Liver (tissue), 9 donors: ENCODE measurements around the gene SLC1A3. TPM values are rescaled to one million over a fixed set of nuclear protein-coding genes. Genes with fewer than 3 reads are reported as not detected.

Experiments used
- DNase-seq: peaks from one replicate; pipeline ENCODE4 v3.0.0-alpha.2; 2017; ENCODE audit warnings: low spot score
- H3K27ac ChIP-seq, 2 donors: one replicate each; pipeline ENCODE4 v1.7.0; 2013; ENCODE audit warnings: inconsistent platforms in 2 of 2, low read length in 2 of 2, control low read depth in 1 of 2, low read depth in 1 of 2, mild to moderate bottlenecking in 1 of 2
- H3K27me3 ChIP-seq, 4 donors: one replicate each; pipeline versions ENCODE4 v1.6.1 to v1.7.0; 2013; ENCODE audit warnings: low read length in 3 of 4, inconsistent platforms in 1 of 4, mild to moderate bottlenecking in 1 of 4, moderate library complexity in 1 of 4; ENCODE audit not compliant: control insufficient read depth in 4 of 4, insufficient read depth in 4 of 4
- H3K36me3 ChIP-seq, 4 donors: one replicate each; pipeline versions ENCODE4 v1.6.1 to v1.7.0; 2013; ENCODE audit warnings: low read length in 3 of 4, mild to moderate bottlenecking in 3 of 4, low read depth in 1 of 4, moderate library complexity in 1 of 4; ENCODE audit not compliant: control insufficient read depth in 4 of 4, insufficient read depth in 3 of 4
- H3K4me1 ChIP-seq, 4 donors: one replicate each; pipeline versions ENCODE4 v1.6.1 to v1.7.0; 2013; ENCODE audit warnings: low read length in 3 of 4, mild to moderate bottlenecking in 3 of 4, moderate library complexity in 1 of 4; ENCODE audit not compliant: control insufficient read depth in 4 of 4, insufficient read depth in 4 of 4
- H3K4me3 ChIP-seq, 3 donors: one replicate each; pipeline versions ENCODE4 v1.6.1 to v1.7.0; 2013; ENCODE audit warnings: low read length in 3 of 3, control low read depth in 1 of 3, low read depth in 1 of 3, mild to moderate bottlenecking in 1 of 3
- H3K9ac ChIP-seq, 2 donors: one replicate each; pipeline ENCODE4 v1.7.0; 2013; ENCODE audit warnings: low read length in 2 of 2, mild to moderate bottlenecking in 2 of 2, moderate library complexity in 2 of 2, control low read depth in 1 of 2, low read depth in 1 of 2
- H3K9me3 ChIP-seq, 4 donors: one replicate each; pipeline versions ENCODE4 v1.6.1 to v1.7.0; 2013; ENCODE audit warnings: low read length in 3 of 4; ENCODE audit not compliant: control insufficient read depth in 4 of 4
- EGR1 ChIP-seq, 2 donors: IDR thresholded peaks; 2 replicates each; pipeline ENCODE4 v1.6.1; 2016 to 2018; ENCODE audit warnings: antibody characterized with exemption in 2 of 2, low read depth in 2 of 2
- FOXA1 ChIP-seq: IDR thresholded peaks from 2 replicates; pipeline ENCODE4 v1.6.1; 2016; ENCODE audit warnings: antibody characterized with exemption
- GABPA ChIP-seq, 2 donors: IDR thresholded peaks in 1 of 2; conservative IDR thresholded peaks in 1 of 2; 2 replicates each; pipeline ENCODE4 v1.6.1; 2016; ENCODE audit warnings: antibody characterized with exemption in 2 of 2, mild to moderate bottlenecking in 1 of 2, moderate library complexity in 1 of 2
- HNF4G ChIP-seq: IDR thresholded peaks from 2 replicates; pipeline ENCODE4 v1.6.1; 2016; ENCODE audit warnings: antibody characterized with exemption
- JUND ChIP-seq, 2 donors: IDR thresholded peaks; 2 replicates each; pipeline ENCODE4 v1.6.1; 2016; ENCODE audit warnings: antibody characterized with exemption in 2 of 2
- MAX ChIP-seq: IDR thresholded peaks from 2 replicates; pipeline ENCODE4 v1.6.1; 2016; ENCODE audit warnings: antibody characterized with exemption
- RAD21 ChIP-seq, 2 donors: IDR thresholded peaks; 2 replicates each; pipeline ENCODE4 v1.6.1; 2016; ENCODE audit warnings: antibody characterized with exemption in 2 of 2, mild to moderate bottlenecking in 2 of 2
- REST ChIP-seq: IDR thresholded peaks from 2 replicates; pipeline ENCODE4 v1.6.1; 2016; ENCODE audit warnings: antibody characterized with exemption, mild to moderate bottlenecking
- RXRA ChIP-seq, 2 donors: IDR thresholded peaks; 2 replicates each; pipeline ENCODE4 v1.6.1; 2017 to 2018; ENCODE audit warnings: antibody characterized with exemption in 2 of 2, mild to moderate bottlenecking in 1 of 2
- SP1 ChIP-seq: IDR thresholded peaks from 2 replicates; pipeline ENCODE4 v1.6.1; 2018; ENCODE audit warnings: antibody characterized with exemption, mild to moderate bottlenecking
- TAF1 ChIP-seq: conservative IDR thresholded peaks from 2 replicates; pipeline ENCODE4 v1.6.1; 2016; ENCODE audit warnings: antibody characterized with exemption, mild to moderate bottlenecking
- YY1 ChIP-seq: IDR thresholded peaks from 2 replicates; pipeline ENCODE4 v1.6.1; 2016; ENCODE audit warnings: antibody characterized with exemption, mild to moderate bottlenecking
- WGBS: extraction: QIAGEN DNeasy Blood & Tissue Kit; methylation state at CpG from one replicate; pipeline ENCODE4 v1.1.7; 2013; 5-methylcytosine and 5-hydroxymethylcytosine counted together
- polyA plus RNA-seq, 2 donors: library from polyadenylated mRNA; stranded (reverse) in 1 of 2; unstranded in 1 of 2; fragments of 200-250 nt in 1 of 2; fragments of >200 nt in 1 of 2; fragmentation: Nextera tagmentation in 1 of 2; extraction: Ambion mirVana in 1 of 2; gene quantifications; one replicate each; pipeline versions ENCODE4 v1.2.1 to v1.2.3, GENCODE V29; 2013 to 2015
- total RNA-seq, 2 donors: library from RNA; depleted of rRNA; stranded (reverse); fragments of >200 nt; gene quantifications; one replicate each; pipeline ENCODE4 v1.2.3, GENCODE V29; 2014
- TF ChIP-seq, protein P1 (sequence below): IDR thresholded peaks from 2 replicates; pipeline ENCODE4 v1.6.1; 2016; ENCODE audit warnings: antibody characterized with exemption
- TF ChIP-seq, protein P2 (sequence below): fragments of 150-350 bp; IDR thresholded peaks from 2 replicates; pipeline ENCODE4 v1.5.1; 2017; ENCODE audit warnings: improper control_type of control experiment, low read depth, low read length; ENCODE audit not compliant: missing input control
- TF ChIP-seq, protein P3 (sequence below): IDR thresholded peaks from 2 replicates; pipeline ENCODE4 v1.6.1; 2016; ENCODE audit warnings: antibody characterized with exemption
- donor health status: healthy.
- donor health status: healthy.
- donor health status: healthy.
- donor health status: healthy.
- donor health status: healthy.

SLC1A3 gene
- total and polyA plus RNA-seq, 4 donors: 1.8 to 8.8 (median 2.8) TPM

DNA sequence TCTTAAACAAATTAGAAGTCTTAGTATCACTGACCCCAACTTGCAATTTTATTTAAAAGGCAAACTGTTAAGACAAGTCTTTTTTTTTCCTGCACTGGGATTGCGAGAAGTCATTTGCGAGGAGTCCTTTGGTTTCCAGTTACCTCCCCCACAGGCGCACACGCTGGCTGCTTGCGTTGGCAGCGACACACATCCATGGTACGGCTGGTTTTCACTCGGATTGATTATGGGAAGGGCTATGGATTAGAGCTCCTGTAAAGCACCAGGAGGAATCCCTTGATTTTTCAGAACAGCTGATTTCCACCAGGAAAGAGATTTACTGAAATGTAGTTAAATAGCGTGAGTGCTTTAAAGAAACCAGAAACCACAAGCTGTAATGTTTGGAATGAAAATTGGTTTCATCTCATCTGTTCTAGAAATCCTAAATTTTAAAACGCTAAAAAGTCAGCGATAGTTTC, 737 bp downstream of the SLC1A3 start:
- H3K4me3 ChIP-seq: peak overlapping the region in 1 of 3 donors; percentile 38
- peak overlapping the region in 1 of 2 donors; percentile 2 for H3K9ac ChIP-seq
- H3K36me3 ChIP-seq: no peaks in the 10 kb centered on the region
- H3K27ac ChIP-seq: no peak overlapping the region
- WGBS: 6% methylated on average over 11 of the region's 11 CpGs
- H3K9me3 ChIP-seq: peaks cover 0 to 2% (median 2%) of the 10 kb centered on the region in 4 donors
- peaks cover 0 to 3% (median 1%) of the 10 kb centered on the region in 4 donors for H3K27me3 ChIP-seq
- TF ChIP-seq GABPA (IDR thresholded peaks at IDR 0.05 in 1 of 2, conservative IDR thresholded peaks at IDR 0.05 in 1 of 2) (no peak), SP1 (no peak), RAD21 (IDR thresholded peaks at IDR 0.05) (no peak), TAF1 (no peak), MAX (no peak), RXRA (IDR thresholded peaks at IDR 0.05) (no peak), EGR1 (IDR thresholded peaks at IDR 0.05; ENCODE audit: low read depth in 2 of 2) (no peak), YY1 (no peak), HNF4G (no peak), FOXA1 (no peak), JUND (IDR thresholded peaks at IDR 0.05) (no peak), REST (no peak)
- TF ChIP-seq, protein P1, sequence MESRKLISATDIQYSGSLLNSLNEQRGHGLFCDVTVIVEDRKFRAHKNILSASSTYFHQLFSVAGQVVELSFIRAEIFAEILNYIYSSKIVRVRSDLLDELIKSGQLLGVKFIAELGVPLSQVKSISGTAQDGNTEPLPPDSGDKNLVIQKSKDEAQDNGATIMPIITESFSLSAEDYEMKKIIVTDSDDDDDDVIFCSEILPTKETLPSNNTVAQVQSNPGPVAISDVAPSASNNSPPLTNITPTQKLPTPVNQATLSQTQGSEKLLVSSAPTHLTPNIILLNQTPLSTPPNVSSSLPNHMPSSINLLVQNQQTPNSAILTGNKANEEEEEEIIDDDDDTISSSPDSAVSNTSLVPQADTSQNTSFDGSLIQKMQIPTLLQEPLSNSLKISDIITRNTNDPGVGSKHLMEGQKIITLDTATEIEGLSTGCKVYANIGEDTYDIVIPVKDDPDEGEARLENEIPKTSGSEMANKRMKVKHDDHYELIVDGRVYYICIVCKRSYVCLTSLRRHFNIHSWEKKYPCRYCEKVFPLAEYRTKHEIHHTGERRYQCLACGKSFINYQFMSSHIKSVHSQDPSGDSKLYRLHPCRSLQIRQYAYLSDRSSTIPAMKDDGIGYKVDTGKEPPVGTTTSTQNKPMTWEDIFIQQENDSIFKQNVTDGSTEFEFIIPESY: no peak
- TF ChIP-seq, protein P2, sequence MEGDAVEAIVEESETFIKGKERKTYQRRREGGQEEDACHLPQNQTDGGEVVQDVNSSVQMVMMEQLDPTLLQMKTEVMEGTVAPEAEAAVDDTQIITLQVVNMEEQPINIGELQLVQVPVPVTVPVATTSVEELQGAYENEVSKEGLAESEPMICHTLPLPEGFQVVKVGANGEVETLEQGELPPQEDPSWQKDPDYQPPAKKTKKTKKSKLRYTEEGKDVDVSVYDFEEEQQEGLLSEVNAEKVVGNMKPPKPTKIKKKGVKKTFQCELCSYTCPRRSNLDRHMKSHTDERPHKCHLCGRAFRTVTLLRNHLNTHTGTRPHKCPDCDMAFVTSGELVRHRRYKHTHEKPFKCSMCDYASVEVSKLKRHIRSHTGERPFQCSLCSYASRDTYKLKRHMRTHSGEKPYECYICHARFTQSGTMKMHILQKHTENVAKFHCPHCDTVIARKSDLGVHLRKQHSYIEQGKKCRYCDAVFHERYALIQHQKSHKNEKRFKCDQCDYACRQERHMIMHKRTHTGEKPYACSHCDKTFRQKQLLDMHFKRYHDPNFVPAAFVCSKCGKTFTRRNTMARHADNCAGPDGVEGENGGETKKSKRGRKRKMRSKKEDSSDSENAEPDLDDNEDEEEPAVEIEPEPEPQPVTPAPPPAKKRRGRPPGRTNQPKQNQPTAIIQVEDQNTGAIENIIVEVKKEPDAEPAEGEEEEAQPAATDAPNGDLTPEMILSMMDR: no peak
- TF ChIP-seq, protein P3, sequence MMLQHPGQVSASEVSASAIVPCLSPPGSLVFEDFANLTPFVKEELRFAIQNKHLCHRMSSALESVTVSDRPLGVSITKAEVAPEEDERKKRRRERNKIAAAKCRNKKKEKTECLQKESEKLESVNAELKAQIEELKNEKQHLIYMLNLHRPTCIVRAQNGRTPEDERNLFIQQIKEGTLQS: no peak
- no peak for DNase-seq
- H3K4me1 ChIP-seq: peaks cover 0 to 13% (median 8%) of the 10 kb centered on the region in 4 donors
